NB4 (cell line): ENCODE data around the gene ZG16.

ENCODE experiments used
- CTCF ChIP-seq: IDR thresholded peaks from one replicate; pipeline ENCODE4 v1.5.1; 2012; ENCODE audit warnings: low read depth, low read length
- MAX ChIP-seq: IDR thresholded peaks from 2 replicates; pipeline ENCODE4 v1.6.1; 2011; ENCODE audit warnings: low read depth, low read length
- POLR2A ChIP-seq: IDR thresholded peaks from 2 replicates; pipeline ENCODE4 v1.6.1; 2011; ENCODE audit warnings: mild to moderate bottlenecking; ENCODE audit not compliant: insufficient read length; ENCODE audit errors: extremely low read depth

GRCh38 chr16:29766571-29766970 is 11.5 kb upstream of the ZG16 start:
- TF ChIP-seq CTCF (no peak), MAX (no peak), POLR2A (no peak)
